ENCODE measurements around the gene WDFY3. TPM values are rescaled to one million over a fixed set of nuclear protein-coding genes. Genes with fewer than 3 reads are reported as not detected.

WDFY3 gene
- total and polyA plus RNA-seq, 2 experiments from 2014 or later: 7.7 to 55.9 TPM

- Histone ChIP-seq H3K27me3 (no peaks in the 10 kb centered on the region), H3K9me2 (replicated peaks; ENCODE audit: insufficient read depth) (no peaks in the 10 kb centered on the region), H3K79me2 (peaks cover 17% of the 10 kb centered on the region), H3K4me3 (no peak overlapping the region), H3K9me3 (ENCODE audit: low read depth) (no peaks in the 10 kb centered on the region), H3K4me1 (ENCODE audit: insufficient read depth) (no peaks in the 10 kb centered on the region), H2AFZ (no peak overlapping the region), H4K20me1 (ENCODE audit: insufficient read depth, poor library complexity, severe bottlenecking) (no peaks in the 10 kb centered on the region), H3K36me3 (replicated peaks; ENCODE audit: insufficient read depth, low read depth) (no peaks in the 10 kb centered on the region), H3K4me2 (peak overlapping the region; percentile 14), H3K27ac (peak overlapping the region; percentile 71)
- TF ChIP-seq EZH2 (IDR thresholded peaks at IDR 0.05; ENCODE audit: borderline replicate concordance) (no peak), EZH2phosphoT487 (IDR thresholded peaks at IDR 0.05; ENCODE audit: low read depth, severe bottlenecking, unreplicated experiment) (no peak), CTCF (IDR thresholded peaks at IDR 0.05; ENCODE audit: poor library complexity) (no peak)
- peak; percentile 40 for DNase-seq (ENCODE audit: low spot score)
- WGBS (ENCODE audit: low lambda C conversion rate, missing lambda C conversion rate): 61% methylated on average over 2 of the region's 2 CpGs
Observed at GRCh38 chr4:84870398-84871163, 95.9 kb downstream of the WDFY3 start.

- Histone ChIP-seq H3K4me2 (no peak overlapping the region), H3K4me3 (no peak overlapping the region), H4K20me1 (ENCODE audit: insufficient read depth, poor library complexity, severe bottlenecking) (no peaks in the 10 kb centered on the region), H3K36me3 (replicated peaks; ENCODE audit: insufficient read depth, low read depth) (no peaks in the 10 kb centered on the region), H3K27ac (no peak overlapping the region), H3K9me3 (ENCODE audit: low read depth) (no peaks in the 10 kb centered on the region), H3K4me1 (ENCODE audit: insufficient read depth) (no peaks in the 10 kb centered on the region), H3K27me3 (no peaks in the 10 kb centered on the region), H2AFZ (no peak overlapping the region), H3K9me2 (replicated peaks; ENCODE audit: insufficient read depth) (no peaks in the 10 kb centered on the region), H3K79me2 (peaks cover 17% of the 10 kb centered on the region)
- 50% methylated on average over 2 of the region's 2 CpGs for WGBS (ENCODE audit: low lambda C conversion rate, missing lambda C conversion rate)
- DNase-seq (ENCODE audit: low spot score): no peak
- TF ChIP-seq CTCF (IDR thresholded peaks at IDR 0.05; ENCODE audit: poor library complexity): no peak
Observed at GRCh38 chr4:84866295-84866694, 100.2 kb downstream of the WDFY3 start.

- no peaks in the 10 kb centered on the region for H3K36me3 ChIP-seq (replicated peaks; ENCODE audit: insufficient read depth, low read depth)
- H3K9me3 ChIP-seq (ENCODE audit: low read depth): no peaks in the 10 kb centered on the region
- H3K4me2 ChIP-seq: no peak overlapping the region
- H2AFZ ChIP-seq: no peak overlapping the region
- no peak overlapping the region for H3K4me3 ChIP-seq
- H3K79me2 ChIP-seq: peaks cover 17% of the 10 kb centered on the region
- DNase-seq (ENCODE audit: low spot score): no peak
- no peaks in the 10 kb centered on the region for H4K20me1 ChIP-seq (ENCODE audit: insufficient read depth, poor library complexity, severe bottlenecking)
- H3K4me1 ChIP-seq (ENCODE audit: insufficient read depth): no peaks in the 10 kb centered on the region
- no peak for TF ChIP-seq EZH2 (IDR thresholded peaks at IDR 0.05; ENCODE audit: borderline replicate concordance)
- TF ChIP-seq EZH2phosphoT487 (IDR thresholded peaks at IDR 0.05; ENCODE audit: low read depth, severe bottlenecking, unreplicated experiment): no peak
- TF ChIP-seq CTCF (IDR thresholded peaks at IDR 0.05; ENCODE audit: poor library complexity): no peak
- no peak overlapping the region for H3K27ac ChIP-seq
- WGBS (ENCODE audit: low lambda C conversion rate, missing lambda C conversion rate): 78% methylated on average over 2 of the region's 2 CpGs
- no peaks in the 10 kb centered on the region for H3K9me2 ChIP-seq (replicated peaks; ENCODE audit: insufficient read depth)
- H3K27me3 ChIP-seq: no peaks in the 10 kb centered on the region
Observed at GRCh38 chr4:84865600-84865999, 100.9 kb downstream of the WDFY3 start.

All from hepatocyte (in vitro differentiated cells).